IPS-18c (cell line): Measurements from ENCODE around the gene TMEM94.
"Not testable (repeated sequence)": the region's sequence is repeated elsewhere in the genome, so short reads cannot be mapped to it uniquely, and the experiment has no call there.

Experiments used
- H3K4me3 ChIP-seq: 2 replicates; pipeline ENCODE4 v1.7.0; 2013; ENCODE audit warnings: low read depth, mild to moderate bottlenecking, low read length, moderate library complexity; ENCODE audit not compliant: insufficient read depth
- H3K9me3 ChIP-seq: one replicate; pipeline ENCODE4 v1.6.1; 2013; ENCODE audit warnings: mild to moderate bottlenecking, low read length, moderate library complexity; ENCODE audit not compliant: control insufficient read depth, insufficient read depth

Gene TMEM94

GRCh38 chr17:75440738-75441448 is 15.5 kb upstream of the TMEM94 start:
- Histone ChIP-seq H3K9me3 (no peaks in the 10 kb centered on the region), H3K4me3 (no peak overlapping the region)

GRCh38 chr17:75442168-75443103 is 14.0 kb upstream of the TMEM94 start:
- no peaks in the 10 kb centered on the region for H3K9me3 ChIP-seq
- H3K4me3 ChIP-seq, result no peak overlapping the region

DNA sequence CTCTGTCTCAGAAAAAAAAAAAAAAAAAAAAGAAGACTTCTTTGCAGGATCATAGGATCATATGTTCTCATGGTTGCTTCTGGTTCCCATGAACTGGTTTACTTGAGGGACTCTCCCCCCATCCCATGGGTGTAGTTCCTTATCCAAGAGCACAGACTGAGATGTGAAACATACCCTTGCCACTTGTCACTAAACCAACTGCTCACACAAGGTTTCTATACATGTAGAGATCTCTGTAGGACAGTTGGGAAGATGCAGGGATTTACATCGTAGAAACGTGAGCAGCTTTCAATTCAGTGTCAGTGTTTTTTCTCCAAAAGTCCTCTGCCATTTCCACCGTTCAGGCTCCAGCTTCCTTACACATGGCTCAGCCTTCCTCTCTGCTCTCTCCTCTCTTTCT is 11.1 kb upstream of the TMEM94 start:
- no peaks in the 10 kb centered on the region for H3K9me3 ChIP-seq
- H3K4me3 ChIP-seq, result no peak overlapping the region

- not testable (repeated sequence) for H3K4me3 ChIP-seq, H3K9me3 ChIP-seq
These were observed 10.5 kb upstream of the TMEM94 start for GRCh38 chr17:75445896-75446295.

- Histone ChIP-seq H3K4me3 (no peak overlapping the region), H3K9me3 (no peaks in the 10 kb centered on the region)
These were observed 8.2 kb upstream of the TMEM94 start for GRCh38 chr17:75447951-75448856.

DNA sequence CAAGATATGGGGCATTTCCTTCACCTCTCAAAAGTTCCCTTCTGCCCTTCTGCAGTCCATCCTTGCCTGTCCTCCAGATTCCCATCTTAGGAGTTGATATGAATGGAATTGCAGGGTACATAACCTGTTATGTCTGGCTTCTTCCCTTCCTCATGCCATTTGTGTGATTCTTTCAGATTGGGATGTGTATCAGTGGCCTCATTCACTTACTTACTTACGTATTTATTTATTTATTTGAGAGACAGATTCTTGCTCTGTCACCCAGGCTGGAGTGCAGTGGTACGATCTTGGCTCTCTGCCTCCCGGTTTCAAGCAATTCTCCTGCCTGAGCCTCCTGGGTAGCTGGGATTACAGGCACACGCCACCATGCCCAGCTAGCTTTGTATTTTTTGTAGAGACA is 6.2 kb upstream of the TMEM94 start:
- Histone ChIP-seq H3K9me3 (no peaks in the 10 kb centered on the region), H3K4me3 (no peak overlapping the region)

- no peaks in the 10 kb centered on the region for H3K9me3 ChIP-seq
- H3K4me3 ChIP-seq, result no peak overlapping the region
These were observed 2.2 kb upstream of the TMEM94 start for GRCh38 chr17:75454193-75454592.

GRCh38 chr17:75454672-75455071 is 1.8 kb upstream of the TMEM94 start:
- not testable (repeated sequence) for H3K9me3 ChIP-seq, H3K4me3 ChIP-seq

DNA sequence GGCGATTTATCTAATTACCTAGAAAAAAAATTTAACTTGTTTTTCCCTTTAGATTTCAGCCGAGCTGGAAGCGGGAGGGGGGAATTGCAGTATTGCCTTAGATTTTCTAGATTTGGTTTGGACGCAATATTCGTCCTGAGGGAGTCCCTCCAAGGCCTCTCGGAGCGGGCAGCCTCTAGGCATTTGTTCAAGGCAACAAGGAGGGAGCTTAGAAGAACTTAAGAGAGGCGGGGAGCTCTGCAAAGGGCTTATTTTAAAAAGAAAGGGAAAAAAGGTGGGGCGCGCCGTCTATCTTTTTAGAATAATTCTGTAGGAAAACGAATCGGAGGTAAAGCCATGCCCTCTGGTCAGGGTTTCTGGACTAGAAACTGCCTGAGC is 407 bp upstream of the TMEM94 start:
- Histone ChIP-seq H3K9me3 (no peaks in the 10 kb centered on the region), H3K4me3 (peak overlapping the region; percentile 68)

DNA sequence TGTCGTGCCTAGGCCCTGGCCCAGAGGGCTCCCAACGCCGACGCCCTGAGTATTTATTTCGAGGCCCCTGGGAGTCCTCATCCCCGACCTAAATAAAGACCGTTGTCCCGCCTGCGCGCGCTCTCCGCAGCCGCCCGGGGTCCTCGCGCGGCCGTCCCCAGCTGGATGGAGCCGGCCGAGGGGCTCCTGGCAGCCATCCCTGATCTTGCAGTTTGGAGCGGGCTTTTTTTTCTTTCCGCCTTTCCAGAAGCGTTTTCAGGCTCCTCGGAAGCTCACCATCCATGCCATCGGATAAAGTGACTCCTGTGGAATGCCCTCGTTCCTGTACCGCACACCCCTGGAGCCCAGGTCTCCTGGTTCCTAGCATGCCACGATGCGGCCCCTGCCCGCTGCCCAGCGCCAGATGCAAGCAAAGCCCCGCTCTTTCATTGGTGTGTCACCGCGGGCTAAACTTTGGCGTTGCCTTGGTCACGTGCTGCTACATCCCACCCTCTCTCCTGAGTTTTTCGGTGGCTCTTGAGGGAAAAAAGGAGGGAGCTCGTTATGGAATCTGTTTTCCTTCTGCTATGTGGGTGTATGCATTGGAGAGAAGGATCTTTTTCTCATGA is 716 bp downstream of the TMEM94 start:
- H3K9me3 ChIP-seq, result no peaks in the 10 kb centered on the region
- peak overlapping the region; percentile 74 for H3K4me3 ChIP-seq

GRCh38 chr17:75459246-75459589 is 2.8 kb downstream of the TMEM94 start:
- no peak overlapping the region for H3K4me3 ChIP-seq
- no peaks in the 10 kb centered on the region for H3K9me3 ChIP-seq

DNA sequence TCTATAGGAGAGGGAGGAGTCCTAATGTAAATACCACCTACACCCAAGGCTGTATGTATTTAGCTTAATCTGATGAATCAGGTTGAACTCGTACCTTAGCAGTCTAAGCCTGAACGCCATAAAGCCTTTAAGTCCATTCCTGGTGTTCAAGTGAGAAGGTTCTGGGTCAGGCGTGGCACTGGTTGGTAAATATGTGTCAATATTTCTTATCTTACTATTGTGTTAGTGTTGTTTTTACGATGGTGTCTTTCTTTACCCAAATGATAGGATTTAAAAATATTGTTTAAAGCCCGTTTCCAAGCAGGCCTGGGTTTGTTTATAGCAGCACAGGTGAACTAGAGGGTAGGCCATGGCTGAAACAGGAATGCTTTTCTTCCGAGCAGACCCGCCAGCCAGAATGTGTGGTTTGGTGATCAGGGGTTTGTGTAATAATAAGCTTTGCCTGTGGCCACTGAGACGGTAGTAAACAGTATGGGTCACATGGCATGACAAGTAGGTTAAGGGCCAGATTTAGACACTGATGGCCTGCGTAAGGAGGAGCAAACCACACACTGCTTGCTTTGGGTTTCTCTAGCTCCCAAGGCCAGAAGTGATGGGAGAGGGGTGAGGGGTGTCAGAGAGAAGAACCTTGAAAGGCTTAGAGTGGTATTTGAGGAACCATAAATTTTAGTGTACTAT is 3.3 kb downstream of the TMEM94 start:
- Histone ChIP-seq H3K9me3 (no peaks in the 10 kb centered on the region), H3K4me3 (no peak overlapping the region)

GRCh38 chr17:75460295-75460694 is 3.9 kb downstream of the TMEM94 start:
- Histone ChIP-seq H3K9me3 (no peaks in the 10 kb centered on the region), H3K4me3 (no peak overlapping the region)

DNA sequence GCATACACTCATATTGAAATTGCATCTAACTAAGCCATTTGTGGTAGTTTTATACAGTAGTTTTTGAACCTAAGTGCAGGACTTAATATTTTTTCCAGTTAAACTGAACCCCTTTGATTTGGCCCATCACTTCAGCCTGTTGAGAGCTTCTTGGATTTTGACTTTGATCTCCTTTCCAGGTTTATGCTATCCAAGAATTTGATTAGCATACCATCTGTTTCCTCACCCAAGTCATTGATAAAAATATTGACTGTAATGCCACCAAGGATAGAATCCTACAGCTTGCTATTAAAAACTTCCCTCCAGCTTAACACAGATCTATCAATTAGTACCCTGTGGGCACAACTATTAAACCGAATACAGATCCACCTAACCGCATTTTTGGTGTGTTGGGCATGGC is 7.2 kb downstream of the TMEM94 start:
- Histone ChIP-seq H3K4me3 (no peak overlapping the region), H3K9me3 (no peaks in the 10 kb centered on the region)

DNA sequence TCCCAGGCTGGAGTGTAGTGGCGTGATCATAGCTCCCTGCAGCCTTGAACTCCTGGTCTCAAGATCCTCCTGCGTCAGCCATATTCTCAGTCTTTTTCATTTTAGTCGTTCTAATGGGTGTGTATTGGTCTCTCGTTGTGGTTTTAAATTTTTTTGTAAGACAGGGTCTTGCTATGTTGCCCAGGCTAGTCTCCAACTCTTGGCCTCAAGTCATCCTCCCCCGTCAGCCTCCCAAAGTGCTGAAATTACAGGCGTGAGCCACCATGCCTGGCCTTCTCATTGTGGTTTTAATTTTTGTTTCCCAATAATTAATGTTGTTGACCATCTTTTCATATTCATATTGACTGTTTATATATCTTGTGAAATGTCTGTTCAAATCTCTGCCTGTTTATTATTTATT is 8.6 kb downstream of the TMEM94 start:
- H3K9me3 ChIP-seq, result no peaks in the 10 kb centered on the region
- no peak overlapping the region for H3K4me3 ChIP-seq

GRCh38 chr17:75468291-75468754 is 11.9 kb downstream of the TMEM94 start:
- Histone ChIP-seq H3K4me3 (no peak overlapping the region), H3K9me3 (no peaks in the 10 kb centered on the region)
